GM12872 (cell line): Measurements from ENCODE around the gene WNK2.

Experiments used
- CTCF ChIP-seq: IDR thresholded peaks from 3 replicates; pipeline ENCODE4 v1.5.1; 2011; ENCODE audit warnings: low read depth, mild to moderate bottlenecking, low read length, moderate library complexity; ENCODE audit not compliant: insufficient read depth

WNK2 gene

GRCh38 chr9:93247892-93248291, 64.0 kb downstream of the WNK2 start:
- TF ChIP-seq CTCF, result no peak

GRCh38 chr9:93248386-93249040, 64.6 kb downstream of the WNK2 start:
- no peak for TF ChIP-seq CTCF

GRCh38 chr9:93250185-93250584, 66.2 kb downstream of the WNK2 start:
- no peak for TF ChIP-seq CTCF

- no peak for TF ChIP-seq CTCF
These were observed 68.3 kb downstream of the WNK2 start for GRCh38 chr9:93252116-93252780.

DNA sequence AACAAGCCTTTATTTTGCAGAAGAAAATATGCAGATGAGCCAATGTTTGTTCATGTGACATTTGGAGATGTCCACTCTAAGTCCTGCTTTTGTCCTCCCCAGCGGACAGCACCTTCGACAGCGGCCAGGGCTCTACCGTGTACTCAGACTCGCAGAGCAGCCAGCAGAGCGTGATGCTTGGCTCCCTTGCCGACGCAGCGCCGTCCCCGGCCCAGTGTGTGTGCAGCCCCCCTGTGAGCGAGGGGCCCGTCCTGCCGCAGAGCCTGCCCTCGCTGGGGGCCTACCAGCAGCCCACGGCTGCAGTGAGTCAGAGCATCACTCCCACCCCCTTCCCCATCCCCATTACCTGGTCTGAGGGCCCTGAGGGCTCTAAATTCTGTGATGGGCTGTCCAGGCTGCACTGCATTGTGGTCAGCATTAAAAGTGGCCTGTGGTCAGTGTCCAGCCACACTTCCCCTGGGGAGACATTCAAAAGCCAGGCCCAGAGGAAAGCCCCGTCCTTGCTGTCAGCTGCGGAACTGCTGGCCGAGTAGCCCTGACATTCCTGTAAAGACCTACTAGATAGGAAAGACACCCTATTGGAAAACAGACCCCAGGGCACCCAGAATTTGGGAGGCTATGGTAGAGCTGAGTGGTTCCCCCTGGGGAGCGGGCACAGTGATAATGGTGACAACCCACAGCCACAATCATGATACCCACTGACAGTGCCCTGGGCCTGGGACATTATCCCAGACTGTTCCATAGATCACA, 69.0 kb downstream of the WNK2 start:
- TF ChIP-seq CTCF, result no peak

DNA sequence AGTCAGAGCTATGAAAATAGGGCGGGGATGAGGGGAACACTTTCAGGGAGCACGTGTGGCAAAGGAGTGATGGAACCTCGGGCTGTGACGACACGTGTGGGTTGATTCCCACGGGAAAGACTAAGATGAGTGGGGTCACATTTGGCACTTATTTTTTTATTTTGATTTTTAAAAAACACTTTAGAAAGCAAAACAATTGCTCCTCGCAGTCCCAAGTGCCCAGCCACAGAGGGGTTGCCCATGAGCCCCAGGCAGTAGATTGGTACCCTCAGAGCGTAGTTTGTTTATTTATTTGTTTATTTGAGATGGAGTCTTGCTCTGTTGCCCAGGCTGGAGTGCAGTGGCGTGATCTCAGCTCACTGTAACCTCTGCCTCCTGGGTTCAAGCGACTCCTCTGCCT, 69.7 kb downstream of the WNK2 start:
- TF ChIP-seq CTCF, result no peak

GRCh38 chr9:93254061-93254481, 70.1 kb downstream of the WNK2 start:
- no peak for TF ChIP-seq CTCF
